Kidney capillary endothelial cell (primary cell): ENCODE results near the gene MFAP3.
A peak's percentile ranks its signal among the peaks of the same experiment; 100 is the strongest.
"Not testable (repeated sequence)": the region's sequence is repeated elsewhere in the genome, so short reads cannot be mapped to it uniquely, and the experiment has no call there.

ENCODE experiments used
- DNase-seq: peaks from one replicate; pipeline ENCODE4 v3.0.0-alpha.2; 2018; ENCODE audit warnings: low spot score

Gene MFAP3

GRCh38 chr5:154038707-154039457, at the start of gene MFAP3, which contains the start of gene FAM114A2:
TSS of gene MFAP3 (plus strand) at chr5:154038967. CDS start at chr5:154049723, 10,756 bp downstream.
TSS of gene FAM114A2 (minus strand) at chr5:154038910. CDS start at chr5:154034953, 3,957 bp downstream.
- DNase-seq: peak; percentile 77

- no peak for DNase-seq
Observed at GRCh38 chr5:153991168-153991567, 47.6 kb upstream of the MFAP3 start.

GRCh38 chr5:153998010-153998409, 40.8 kb upstream of the MFAP3 start:
- no peak for DNase-seq

- DNase-seq: no peak
Observed at GRCh38 chr5:153998768-153999167, 40.0 kb upstream of the MFAP3 start.

- no peak for DNase-seq
Observed at GRCh38 chr5:153999995-154000394, 38.8 kb upstream of the MFAP3 start.

GRCh38 chr5:154000703-154001102, 38.1 kb upstream of the MFAP3 start:
- no peak for DNase-seq

- DNase-seq: peak; percentile 87
Observed at GRCh38 chr5:154002093-154002492, 36.7 kb upstream of the MFAP3 start.

- DNase-seq: no peak
Observed at GRCh38 chr5:154002511-154003020, 36.2 kb upstream of the MFAP3 start.

GRCh38 chr5:154005648-154006047, 33.1 kb upstream of the MFAP3 start:
- DNase-seq: no peak

- no peak for DNase-seq
Observed at GRCh38 chr5:154010660-154011059, 28.1 kb upstream of the MFAP3 start.

- no peak for DNase-seq
Observed at GRCh38 chr5:154015071-154015693, 23.6 kb upstream of the MFAP3 start.

GRCh38 chr5:154018919-154019318, 19.8 kb upstream of the MFAP3 start:
- not testable (repeated sequence) for DNase-seq

- DNase-seq: no peak
Observed at GRCh38 chr5:154025951-154026350, 12.8 kb upstream of the MFAP3 start.

- DNase-seq: no peak
Observed at GRCh38 chr5:154031937-154032489, 6.8 kb upstream of the MFAP3 start.

GRCh38 chr5:154034944-154035343, 3.8 kb upstream of the MFAP3 start:
- DNase-seq: no peak

GRCh38 chr5:154038261-154038706, 483 bp upstream of the MFAP3 start:
- peak; percentile 24 for DNase-seq

- no peak for DNase-seq
Observed at GRCh38 chr5:154039458-154039829, 677 bp downstream of the MFAP3 start.

GRCh38 chr5:154042766-154043165, 4.0 kb downstream of the MFAP3 start:
- DNase-seq: peak; percentile 57

- DNase-seq: no peak
Observed at GRCh38 chr5:154044099-154044498, 5.3 kb downstream of the MFAP3 start.

GRCh38 chr5:154044581-154044980, 5.8 kb downstream of the MFAP3 start:
- DNase-seq: no peak

- no peak for DNase-seq
Observed at GRCh38 chr5:154046486-154046885, 7.7 kb downstream of the MFAP3 start.

GRCh38 chr5:154047324-154047723, 8.6 kb downstream of the MFAP3 start:
- no peak for DNase-seq

GRCh38 chr5:154049636-154050035, 10.9 kb downstream of the MFAP3 start:
- no peak for DNase-seq
